ENCODE results near the gene TPT1.

The TPT1 gene

GRCh38 chr13:45368005-45368404, 27.0 kb upstream of the TPT1 start:
- Histone ChIP-seq H3K27ac (ENCODE audit: low read depth, low read length) (no peak overlapping the region), H4K20me1 (ENCODE audit: control insufficient read depth, insufficient read depth, low read depth, low read length) (no peaks in the 10 kb centered on the region), H3K9me2 (replicated peaks; ENCODE audit: control insufficient read depth, low read length) (no peaks in the 10 kb centered on the region), H3K4me1 (ENCODE audit: control insufficient read depth, low read length) (peaks cover 14% of the 10 kb centered on the region), H3K27me3 (ENCODE audit: control insufficient read depth, low read length) (no peaks in the 10 kb centered on the region), H3F3A (ENCODE audit: control insufficient read depth, insufficient read depth) (no peaks in the 10 kb centered on the region; the same call in 1 of the 2 replicates), H3K36me3 (ENCODE audit: control insufficient read depth, low read length) (no peaks in the 10 kb centered on the region), H3K4me2 (ENCODE audit: low read length) (no peak overlapping the region), H3K9me3 (ENCODE audit: control insufficient read depth, insufficient read depth, low read length) (no peaks in the 10 kb centered on the region), H3K4me3 (ENCODE audit: low read length) (no peak overlapping the region), H3K79me2 (ENCODE audit: control insufficient read depth, low read length) (no peaks in the 10 kb centered on the region)
- TF ChIP-seq EZH2phosphoT487 (IDR thresholded peaks at IDR 0.05; ENCODE audit: borderline replicate concordance, low read length) (no peak), CTCF (IDR thresholded peaks at IDR 0.05; ENCODE audit: low read depth, low read length, poor library complexity, severe bottlenecking) (no peak)

- H3F3A ChIP-seq (ENCODE audit: control insufficient read depth, insufficient read depth), result no peaks in the 10 kb centered on the region; the same call in 1 of the 2 replicates
- H3K27ac ChIP-seq (ENCODE audit: low read depth, low read length), result no peak overlapping the region
- no peaks in the 10 kb centered on the region for H4K20me1 ChIP-seq (ENCODE audit: control insufficient read depth, insufficient read depth, low read depth, low read length)
- no peaks in the 10 kb centered on the region for H3K9me2 ChIP-seq (replicated peaks; ENCODE audit: control insufficient read depth, low read length)
- no peak overlapping the region for H3K4me3 ChIP-seq (ENCODE audit: low read length)
- no peaks in the 10 kb centered on the region for H3K27me3 ChIP-seq (ENCODE audit: control insufficient read depth, low read length)
- H3K4me2 ChIP-seq (ENCODE audit: low read length), result peak overlapping the region; percentile 8
- H3K36me3 ChIP-seq (ENCODE audit: control insufficient read depth, low read length), result no peaks in the 10 kb centered on the region
- TF ChIP-seq CTCF (IDR thresholded peaks at IDR 0.05; ENCODE audit: low read depth, low read length, poor library complexity, severe bottlenecking) (no peak), EZH2phosphoT487 (IDR thresholded peaks at IDR 0.05; ENCODE audit: borderline replicate concordance, low read length) (no peak)
- no peaks in the 10 kb centered on the region for H3K9me3 ChIP-seq (ENCODE audit: control insufficient read depth, insufficient read depth, low read length)
- H3K79me2 ChIP-seq (ENCODE audit: control insufficient read depth, low read length), result no peaks in the 10 kb centered on the region
- H3K4me1 ChIP-seq (ENCODE audit: control insufficient read depth, low read length), result peaks cover 18% of the 10 kb centered on the region
Observed at GRCh38 chr13:45367358-45367757, 26.4 kb upstream of the TPT1 start.

GRCh38 chr13:45365558-45365885, 24.5 kb upstream of the TPT1 start:
- Histone ChIP-seq H3K4me3 (ENCODE audit: low read length) (no peak overlapping the region), H3F3A (ENCODE audit: control insufficient read depth, insufficient read depth) (no peaks in the 10 kb centered on the region; the same call in 1 of the 2 replicates), H3K79me2 (ENCODE audit: control insufficient read depth, low read length) (no peaks in the 10 kb centered on the region), H3K9me2 (replicated peaks; ENCODE audit: control insufficient read depth, low read length) (no peaks in the 10 kb centered on the region), H3K27me3 (ENCODE audit: control insufficient read depth, low read length) (no peaks in the 10 kb centered on the region), H3K9me3 (ENCODE audit: control insufficient read depth, insufficient read depth, low read length) (no peaks in the 10 kb centered on the region), H3K27ac (ENCODE audit: low read depth, low read length) (no peak overlapping the region), H3K36me3 (ENCODE audit: control insufficient read depth, low read length) (no peaks in the 10 kb centered on the region), H3K4me2 (ENCODE audit: low read length) (no peak overlapping the region), H4K20me1 (ENCODE audit: control insufficient read depth, insufficient read depth, low read depth, low read length) (no peaks in the 10 kb centered on the region), H3K4me1 (ENCODE audit: control insufficient read depth, low read length) (peaks cover 18% of the 10 kb centered on the region)
- TF ChIP-seq CTCF (IDR thresholded peaks at IDR 0.05; ENCODE audit: low read depth, low read length, poor library complexity, severe bottlenecking) (no peak), EZH2phosphoT487 (IDR thresholded peaks at IDR 0.05; ENCODE audit: borderline replicate concordance, low read length) (no peak)

Data from DOHH2 (cell line).